Dermis microvascular lymphatic vessel endothelial cell (primary cell): Measurements from ENCODE around the gene HABP2. TPM values are rescaled to one million over a fixed set of nuclear protein-coding genes. Genes with fewer than 3 reads are reported as not detected.

Experiments used
- DNase-seq, 2 donors: peaks; one replicate each; pipeline versions ENCODE4 v3.0.0 to v3.0.0-alpha.2; 2010; ENCODE audit warnings: low read depth in 2 of 2
- total RNA-seq: library from RNA; depleted of rRNA; stranded (reverse); fragments of >200 nt; gene quantifications from 2 replicates; pipeline ENCODE4 v1.2.1, GENCODE V29; 2014

The HABP2 gene
- 0.25 TPM in 1 of 2 replicates, not detected in the other for total RNA-seq

DNA sequence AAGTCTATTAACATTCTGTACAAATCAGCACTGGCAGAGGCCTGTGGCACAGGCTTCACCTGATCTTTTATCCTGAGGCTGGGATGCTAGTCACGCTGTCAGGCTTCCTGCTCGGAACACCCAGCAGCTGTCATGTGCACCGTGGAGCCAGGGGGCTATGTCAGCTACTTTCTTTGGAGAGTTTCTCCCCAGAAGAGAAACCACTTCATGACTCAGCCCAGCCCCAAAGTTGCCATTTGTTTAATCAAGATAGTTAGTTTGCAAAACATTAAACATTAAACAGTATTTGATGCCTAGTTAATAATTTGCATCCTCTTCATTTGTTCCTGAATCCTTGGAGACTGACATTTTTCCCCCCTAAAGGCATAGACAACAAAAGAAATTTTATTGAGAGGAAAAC, at the start of gene HABP2:
Gene HABP2 (plus strand): TSS at position 353 of the 400 bp plus-strand sequence. CDS start 69 bp downstream, outside the sequence.
- DNase-seq = no peak

DNA sequence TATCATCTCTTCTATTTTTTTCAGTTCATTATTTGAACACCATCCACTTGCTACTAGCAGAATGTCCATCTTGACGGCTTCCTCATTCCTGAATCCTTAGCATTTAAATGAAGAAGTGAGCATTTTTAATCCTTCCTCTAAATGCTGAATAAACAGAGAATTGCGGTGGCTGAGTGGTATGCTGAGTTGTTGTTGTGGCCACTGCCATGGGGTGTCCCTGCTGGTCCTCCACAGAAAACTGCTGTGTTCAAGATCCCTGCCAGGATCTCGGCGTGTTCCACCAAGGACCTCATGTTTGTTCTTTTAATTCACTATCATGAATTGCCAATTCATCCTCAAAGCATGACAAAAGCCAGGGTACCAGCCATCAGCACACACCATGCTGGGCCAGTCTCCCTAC, 48.9 kb upstream of the HABP2 start:
- no peak for DNase-seq

DNA sequence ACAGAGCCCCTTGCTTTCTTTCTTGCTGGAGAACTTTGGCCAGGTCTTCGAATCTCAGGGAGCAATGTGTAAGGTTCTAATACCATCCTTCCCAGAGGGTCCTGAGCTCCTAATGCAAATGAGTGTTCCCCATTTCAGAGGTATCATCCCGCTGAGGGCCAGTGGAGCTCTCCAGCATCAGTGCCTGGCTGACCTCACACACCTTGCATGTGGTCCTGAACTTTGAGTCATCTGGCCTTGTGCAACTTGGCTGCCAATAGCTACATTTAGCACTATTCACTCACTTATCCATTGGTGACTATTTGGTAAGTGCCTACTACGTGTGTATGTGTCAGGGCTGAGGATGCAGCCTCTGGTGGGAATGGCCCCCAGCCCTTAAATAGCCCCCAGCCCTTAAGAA, 48.4 kb upstream of the HABP2 start:
- DNase-seq = no peak

DNA sequence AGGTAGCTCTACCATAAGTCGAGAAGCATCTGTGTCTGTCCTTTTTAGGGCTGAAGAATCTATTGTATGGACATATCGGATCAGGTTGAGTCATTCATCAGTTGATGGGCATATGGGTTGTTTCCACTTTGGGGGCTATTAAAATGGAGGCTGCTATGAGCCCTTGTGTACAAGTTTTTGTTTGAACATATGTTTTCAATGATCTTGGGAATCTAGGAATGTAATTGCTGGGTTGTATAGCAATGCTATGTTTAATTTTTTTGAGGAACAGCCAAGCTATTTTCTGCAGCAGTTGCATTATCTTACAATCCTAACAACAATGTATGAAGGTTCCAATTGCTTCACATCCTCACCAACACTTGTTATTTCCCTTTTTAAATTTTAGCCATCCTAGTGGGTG, 46.4 kb upstream of the HABP2 start:
- no peak for DNase-seq

DNA sequence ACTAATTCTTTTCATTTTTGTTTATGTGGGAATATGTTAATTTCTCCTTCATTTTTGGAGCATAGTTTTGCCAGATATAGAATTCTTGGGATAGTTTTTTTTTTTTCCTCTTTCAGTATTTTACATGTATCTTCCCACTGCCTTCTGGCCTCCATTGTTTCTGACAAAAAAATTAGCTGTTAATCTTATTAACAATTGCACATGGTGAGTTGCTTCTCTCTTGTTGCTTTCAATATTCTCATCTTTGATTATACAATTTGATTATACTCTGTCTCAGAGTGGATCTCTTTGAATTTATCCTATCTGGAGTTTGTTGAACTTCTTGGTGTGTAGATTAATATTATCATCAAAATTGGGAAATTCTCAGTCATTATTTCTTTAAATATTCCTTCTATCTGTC, 41.4 kb upstream of the HABP2 start:
- DNase-seq = no peak

DNA sequence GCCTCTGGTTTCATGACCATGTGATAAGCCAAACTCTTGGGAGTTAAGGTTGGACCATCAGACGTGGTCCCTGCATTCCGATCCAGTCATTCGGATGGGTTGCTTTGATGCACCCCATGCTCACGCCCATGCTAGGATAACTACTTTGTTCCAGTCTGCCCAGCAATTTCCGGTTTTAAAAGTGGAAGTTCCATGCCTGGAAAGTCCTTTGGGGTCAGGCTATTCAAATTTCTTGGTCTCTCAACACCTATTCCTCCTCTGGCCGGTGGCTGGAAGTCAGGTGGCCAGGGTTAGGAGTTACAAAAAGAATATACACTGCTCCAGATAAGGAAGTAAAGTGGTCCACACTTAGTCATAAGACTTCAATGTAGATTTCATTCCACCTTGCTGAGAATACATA, 37.7 kb upstream of the HABP2 start:
- DNase-seq = no peak

DNA sequence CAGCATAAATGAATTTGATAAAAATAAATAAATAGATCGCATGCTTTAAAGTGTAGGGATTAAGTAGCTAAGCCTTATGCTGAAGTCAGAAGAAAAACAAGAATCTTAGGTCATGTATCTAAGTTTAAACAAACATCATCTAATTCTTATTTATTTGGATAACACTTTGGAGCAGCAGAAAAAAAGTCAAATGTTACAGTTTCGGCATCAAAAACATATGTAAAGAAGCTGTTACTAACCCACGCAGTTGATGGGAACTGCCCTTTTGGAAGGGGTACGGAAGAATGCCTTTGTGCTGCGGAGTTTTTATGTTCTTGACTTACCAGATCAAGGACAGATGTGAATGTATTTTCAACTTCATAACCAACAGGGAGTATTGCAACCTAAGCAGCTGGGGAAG, 37.3 kb upstream of the HABP2 start:
- DNase-seq = no peak

DNA sequence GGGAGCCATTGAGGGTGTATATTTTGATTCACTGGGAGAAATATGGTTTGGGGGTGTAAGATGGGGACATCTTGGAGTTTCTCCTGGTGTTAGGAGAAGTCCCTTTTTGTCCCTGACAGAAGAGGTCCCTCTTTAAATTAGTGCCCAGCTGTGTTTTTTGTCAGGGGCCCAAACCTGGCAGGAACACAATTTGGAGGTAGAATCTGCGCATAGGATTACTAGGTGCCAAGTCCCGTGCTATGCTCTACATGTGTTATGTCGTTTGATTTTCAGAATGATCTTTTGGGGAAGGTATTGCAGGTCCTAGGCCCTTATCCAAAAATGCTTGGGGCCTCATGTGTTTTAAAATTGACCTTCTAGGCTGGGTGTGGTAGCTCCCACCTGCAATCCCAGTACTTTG, 36.8 kb upstream of the HABP2 start:
- no peak for DNase-seq

DNA sequence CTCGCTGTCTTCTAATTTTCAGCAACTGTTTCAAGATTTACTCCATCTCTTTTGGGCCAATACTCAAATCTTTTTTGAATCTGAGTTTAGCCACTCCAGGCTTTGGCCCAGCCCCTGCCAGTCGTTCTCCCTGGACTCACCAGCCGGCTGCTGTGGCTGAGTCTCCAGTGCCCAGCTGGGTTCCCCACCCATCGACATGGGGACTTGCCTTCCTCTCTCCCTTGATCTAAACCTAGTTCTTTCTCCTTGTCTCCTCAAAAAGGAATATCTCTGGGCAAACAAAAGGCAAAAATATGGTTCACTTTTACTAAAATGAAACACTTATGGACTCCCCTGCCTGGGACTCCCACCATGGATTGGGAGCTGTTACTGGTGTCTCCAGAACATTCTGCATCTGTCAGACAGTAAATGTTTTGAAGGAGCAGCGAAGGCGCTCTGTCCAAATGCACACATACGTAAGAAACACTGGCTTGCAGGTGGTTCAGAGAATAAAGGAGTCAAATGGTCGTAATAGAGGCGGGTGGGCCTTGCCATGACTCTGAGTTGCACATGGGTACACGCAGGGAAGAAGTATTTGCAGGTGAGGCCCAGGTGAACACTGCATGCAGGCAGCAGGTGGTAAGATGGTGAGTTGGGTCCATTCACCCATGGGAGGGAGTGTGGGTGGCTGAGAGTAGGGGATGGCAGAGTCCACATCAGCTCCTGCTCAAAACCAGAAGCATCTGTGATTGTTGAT, 35.5 kb upstream of the HABP2 start:
- DNase-seq = no peak

DNA sequence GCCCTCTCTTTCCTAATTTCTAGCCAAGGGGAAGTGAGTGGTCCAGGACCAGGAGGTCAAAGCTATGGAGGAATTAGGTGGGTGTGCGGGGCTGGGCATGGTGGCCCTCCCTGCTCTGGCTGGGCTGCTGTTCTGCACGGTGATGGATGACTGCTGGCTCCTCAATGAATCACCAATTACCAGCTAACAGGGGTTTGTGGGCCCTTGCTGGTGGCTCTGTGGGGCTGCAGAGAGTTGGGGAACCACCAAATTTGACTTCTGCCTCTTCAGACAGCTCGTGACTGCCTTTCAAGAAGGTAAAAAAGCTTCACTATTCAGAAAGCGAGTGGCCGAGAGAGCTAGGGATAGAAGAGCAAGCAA, 35.0 kb upstream of the HABP2 start:
- DNase-seq = no peak

DNA sequence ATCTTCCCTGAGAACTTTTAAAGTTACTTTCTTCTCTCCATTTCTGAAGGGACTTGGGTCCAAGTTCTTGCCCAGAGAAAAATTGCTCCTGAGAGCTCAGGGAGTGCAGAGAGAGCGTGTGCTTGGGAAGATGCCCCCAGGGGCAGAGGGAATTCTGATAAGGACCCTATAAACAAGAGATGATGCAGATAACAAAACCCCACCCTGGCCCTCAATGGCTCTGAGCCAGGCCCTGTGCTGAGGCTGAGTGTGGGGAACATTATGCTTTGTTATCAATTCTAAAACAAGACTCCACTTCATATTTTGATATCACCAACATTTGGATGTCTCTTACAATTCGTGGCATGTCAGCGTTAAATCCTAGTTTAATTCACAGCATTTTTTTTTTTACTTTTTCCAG, 34.4 kb upstream of the HABP2 start:
- DNase-seq = no peak

DNA sequence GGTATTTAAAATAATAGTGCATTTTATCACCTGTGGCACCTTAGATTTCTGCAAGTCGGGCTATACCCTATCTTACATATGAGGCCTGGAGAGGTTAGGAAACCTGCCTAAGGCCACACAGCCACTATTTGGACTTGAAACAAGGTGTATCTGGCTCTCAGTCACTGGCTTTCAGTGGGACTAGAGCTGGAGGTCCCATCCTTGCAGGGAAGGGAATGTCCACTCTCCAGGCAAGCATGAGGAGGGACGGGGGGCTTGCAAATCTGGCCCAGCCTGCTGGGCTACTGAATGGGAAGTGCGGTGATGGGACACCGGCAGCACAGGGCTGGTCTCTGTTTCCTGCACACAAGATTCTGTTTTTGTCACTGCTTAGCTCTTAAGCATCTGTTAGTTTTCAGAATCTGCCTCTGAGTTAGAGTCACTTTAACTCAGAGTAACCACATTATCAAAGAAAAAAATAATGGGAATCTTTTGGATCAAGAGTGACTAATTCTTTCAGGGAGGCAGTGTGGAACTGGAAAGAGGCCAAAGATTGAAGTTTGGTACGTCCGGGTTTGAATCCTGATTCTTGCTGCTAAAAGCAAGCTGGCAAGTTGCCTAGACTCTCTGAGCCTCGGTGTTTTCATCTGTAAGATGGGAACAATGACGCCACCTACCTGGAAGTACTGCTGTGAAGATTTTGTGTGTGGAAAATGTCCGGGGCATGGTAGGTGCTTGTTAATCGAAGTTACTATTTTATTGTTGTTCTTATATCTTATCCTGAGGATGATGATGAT, 33.8 kb upstream of the HABP2 start:
- peak in 1 of 2 donors; percentile 17 for DNase-seq

DNA sequence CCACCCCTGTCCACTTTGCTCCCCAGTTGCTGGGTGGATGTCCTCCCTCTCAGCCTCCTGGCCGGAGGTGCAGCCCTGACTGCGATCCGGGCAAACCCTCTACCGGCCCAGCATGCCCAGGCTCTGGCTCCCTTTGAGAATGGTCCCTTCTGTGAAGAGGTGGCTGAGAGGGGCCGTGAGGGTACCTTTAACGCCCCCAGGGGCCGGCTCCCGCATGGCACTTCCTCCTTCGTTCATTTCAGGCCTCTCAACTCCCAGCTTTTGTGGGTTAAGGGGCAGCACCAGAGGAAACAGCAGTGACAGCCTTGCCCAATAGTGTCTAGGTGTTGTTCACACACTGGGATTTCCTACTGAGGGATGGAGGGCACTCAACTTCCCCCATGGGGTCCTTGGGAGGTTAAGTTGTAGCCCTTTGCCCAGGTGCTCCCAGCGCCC, 33.2 kb upstream of the HABP2 start:
- no peak for DNase-seq

DNA sequence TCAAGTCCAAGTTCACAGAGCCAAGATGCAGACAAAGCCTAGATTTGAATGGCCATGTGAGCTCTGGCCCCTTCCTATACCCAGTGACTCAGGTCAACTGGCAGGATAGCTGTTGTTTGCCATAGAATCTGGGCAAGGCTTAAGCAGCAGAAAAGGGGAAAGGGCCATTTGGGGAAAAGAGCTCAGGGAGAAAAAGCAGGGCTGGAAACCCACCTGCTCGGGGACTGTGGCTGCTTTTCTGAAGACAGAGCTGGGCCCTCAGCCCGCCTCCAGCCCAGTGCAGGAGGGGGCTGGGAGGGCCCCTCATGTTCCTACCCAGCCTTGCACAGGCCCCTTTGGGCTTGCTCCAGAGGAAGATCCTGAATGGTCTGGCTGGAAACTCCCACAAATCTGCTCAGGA, 32.6 kb upstream of the HABP2 start:
- no peak for DNase-seq

DNA sequence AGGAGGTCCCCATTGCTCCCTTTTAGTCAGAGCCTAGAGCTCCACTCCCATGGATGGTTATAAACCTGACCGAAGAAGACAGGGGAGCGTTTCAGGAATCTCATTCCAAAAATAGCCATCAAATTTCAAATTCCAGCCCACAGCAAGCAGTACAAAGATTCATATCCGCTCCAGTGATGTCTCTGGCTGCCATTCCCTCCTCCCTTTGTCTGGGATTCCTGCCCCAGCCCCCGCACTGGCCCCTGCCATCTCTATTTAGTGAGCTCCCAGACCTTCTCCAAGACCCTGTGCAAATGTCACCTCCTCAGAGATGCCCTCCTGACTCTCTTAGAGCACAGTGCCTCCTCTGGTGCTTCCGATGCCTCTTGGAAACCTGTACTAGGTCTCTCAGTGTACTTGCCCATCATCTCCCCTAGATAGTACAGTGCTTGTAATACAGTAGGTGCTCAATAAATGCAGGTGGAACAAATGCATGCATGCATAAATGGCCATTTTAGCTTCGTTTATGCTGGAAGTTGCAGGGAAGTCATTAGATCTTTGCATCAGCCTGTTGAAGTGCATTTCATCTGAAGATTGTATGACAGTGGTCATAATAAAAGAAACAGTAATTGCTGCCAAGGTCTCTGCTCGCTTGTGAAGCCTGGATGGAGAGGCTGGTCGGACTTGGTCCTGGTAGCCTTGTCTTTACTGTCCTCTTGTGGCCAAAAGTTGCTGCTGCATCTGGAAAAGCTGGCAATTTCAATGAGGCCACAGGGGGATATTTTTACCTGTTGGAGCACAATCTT, 32.0 kb upstream of the HABP2 start:
- DNase-seq = peak; percentile 67 to 76

DNA sequence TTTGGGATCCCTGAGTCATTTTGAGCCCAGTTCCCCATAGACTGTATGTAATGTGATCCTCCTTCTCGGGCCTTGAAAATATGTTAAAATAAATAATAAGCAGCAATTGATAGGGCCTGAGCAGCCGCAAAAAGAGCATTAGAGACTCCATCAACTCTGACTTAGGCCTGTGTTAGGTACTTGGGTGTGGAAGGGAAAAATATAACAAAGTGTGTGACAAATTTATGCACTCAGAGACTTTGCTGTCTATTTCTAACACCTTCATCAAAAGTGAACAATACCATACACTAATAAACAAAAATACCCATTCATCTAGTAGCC, 31.4 kb upstream of the HABP2 start:
- no peak for DNase-seq

DNA sequence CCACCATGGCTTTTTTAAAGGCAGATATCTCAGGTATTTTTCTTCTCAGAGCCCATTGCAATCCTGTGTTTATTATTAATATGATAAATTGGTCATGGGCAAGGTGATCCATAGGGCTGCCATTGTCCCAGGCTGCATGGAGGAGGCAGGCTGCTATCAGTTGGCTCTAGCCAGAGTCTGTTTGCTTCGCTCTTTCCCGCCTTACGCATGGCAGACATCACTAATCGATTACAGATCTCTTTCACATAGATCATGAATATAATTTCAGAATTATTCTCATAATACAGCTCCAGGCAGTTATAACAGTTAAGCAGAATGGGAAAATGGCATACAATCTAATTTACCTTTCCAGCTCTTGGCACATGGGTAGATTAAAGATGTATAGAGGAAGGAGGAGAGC, 30.4 kb upstream of the HABP2 start:
- DNase-seq = no peak

DNA sequence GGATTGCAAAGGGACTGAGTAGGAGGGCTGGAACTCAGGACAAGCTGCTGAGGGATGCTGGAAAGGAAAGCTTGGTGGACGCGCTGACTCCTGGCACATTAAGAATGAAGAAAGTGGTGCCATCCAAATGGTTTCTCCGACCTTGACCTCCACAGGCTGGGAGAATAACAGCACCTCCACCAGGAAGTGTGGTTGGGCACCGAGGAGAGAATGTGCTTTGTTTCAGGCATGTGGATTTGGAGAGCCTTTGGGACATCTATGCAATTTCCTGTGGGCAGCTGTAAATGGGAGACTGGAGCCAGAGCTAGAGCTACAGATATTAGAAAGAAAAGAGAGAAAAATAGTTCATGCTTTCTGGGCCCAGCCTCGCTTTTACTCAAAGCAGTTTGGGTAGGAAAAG, 29.8 kb upstream of the HABP2 start:
- DNase-seq = no peak

DNA sequence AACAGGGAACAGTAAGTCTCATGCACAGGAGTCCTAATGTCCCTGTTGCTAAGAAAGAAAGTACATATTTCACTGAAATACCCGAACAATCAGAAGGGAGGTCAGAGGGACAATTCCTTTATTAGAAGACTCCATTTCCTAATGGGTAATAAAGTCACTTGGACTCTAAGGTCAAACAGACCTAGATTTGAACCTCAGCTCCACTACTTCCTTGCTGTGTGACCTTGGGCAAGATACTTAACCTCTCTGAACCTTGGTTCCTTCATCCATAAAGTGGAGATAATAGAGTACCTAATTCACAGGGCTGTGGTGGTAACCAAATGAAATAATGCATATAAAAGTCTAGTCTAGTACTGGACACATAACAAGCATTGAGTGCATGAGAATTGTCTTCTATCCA, 29.2 kb upstream of the HABP2 start:
- no peak for DNase-seq

DNA sequence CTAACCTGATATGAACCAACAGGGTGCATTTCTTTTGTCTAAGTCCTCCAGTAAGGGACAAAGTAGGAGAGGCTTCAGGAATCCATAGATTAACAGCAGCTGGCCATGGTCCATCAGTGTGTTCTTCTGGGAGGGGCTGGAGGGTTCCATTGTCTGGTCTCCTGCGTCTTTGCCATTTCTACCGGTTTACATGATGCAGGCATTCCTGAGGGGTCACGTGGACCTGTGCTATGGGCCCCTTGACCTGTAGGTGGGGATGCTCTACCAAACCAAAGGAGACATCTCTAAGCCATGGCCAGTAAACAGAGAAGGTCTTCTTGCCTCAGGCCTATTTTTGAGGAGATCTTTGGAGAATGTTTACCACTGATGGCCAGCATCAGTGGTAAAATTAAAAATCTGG, 28.7 kb upstream of the HABP2 start:
- DNase-seq = no peak

DNA sequence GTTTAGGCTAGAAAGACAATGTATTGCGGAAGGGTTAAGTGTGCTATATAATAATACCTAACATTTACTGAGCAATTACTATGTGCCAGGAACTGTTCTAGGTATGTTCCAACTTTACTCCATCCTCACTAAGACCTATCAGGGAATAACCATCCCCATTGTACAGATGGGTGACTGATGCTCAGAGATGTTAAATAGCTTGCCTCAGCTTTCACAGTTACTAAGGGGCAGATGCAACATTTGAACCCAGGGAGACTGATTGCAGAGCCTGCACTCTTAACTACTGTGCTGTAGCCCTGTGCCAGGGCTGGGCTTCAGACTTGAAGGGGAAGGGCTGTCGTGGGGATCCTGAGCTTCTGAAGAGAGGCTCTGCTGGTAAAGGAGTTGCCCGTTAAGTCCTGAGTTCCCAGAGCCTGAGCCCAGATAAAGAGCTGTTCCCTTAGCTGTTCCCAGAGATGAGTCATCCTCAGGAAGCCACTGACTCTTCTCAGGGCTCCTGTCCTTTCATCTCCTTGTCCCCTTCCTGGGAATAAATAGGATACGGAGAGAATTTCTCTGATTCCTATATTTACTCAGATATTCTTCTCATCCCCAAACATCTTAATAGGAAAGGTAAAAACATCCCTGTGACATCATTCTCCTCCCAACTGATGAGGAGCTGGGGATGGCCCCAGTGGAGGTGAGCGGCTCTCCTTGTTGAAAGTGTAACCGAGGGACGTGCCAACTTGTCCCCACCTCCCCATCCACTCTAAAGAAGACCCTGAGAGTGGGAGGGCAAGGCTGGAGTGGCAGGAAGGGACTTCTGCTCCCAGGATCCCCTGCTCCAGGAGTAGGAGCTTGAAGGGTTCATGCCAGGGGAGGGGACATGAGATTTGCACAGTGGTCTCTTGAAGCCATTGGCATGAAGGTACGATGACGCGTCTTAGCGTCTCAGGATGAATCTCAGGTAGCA, 28.0 kb upstream of the HABP2 start:
- DNase-seq = peak in 1 of 2 donors; percentile 49
